Thyroid gland (tissue), 4 donors: ENCODE results near the gene UBASH3B. TPM values are rescaled to one million over a fixed set of nuclear protein-coding genes. Genes with fewer than 3 reads are reported as not detected.

Source experiments
- DNase-seq, 2 donors: peaks; one replicate each; pipeline ENCODE4 v3.0.0-alpha.2; 2019
- H3K27ac ChIP-seq, 3 donors: fragments of 200-600 bp; sonication (generic); 1 replicate in 2 of 3; 2 replicates in 1 of 3; pipeline ENCODE4 v1.5.1; 2016 to 2019; ENCODE audit warnings: mild to moderate bottlenecking in 1 of 3, moderate library complexity in 1 of 3
- H3K27me3 ChIP-seq: fragments of 200-600 bp; sonication (generic); one replicate; pipeline ENCODE4 v1.5.1; 2019
- H3K36me3 ChIP-seq, 2 donors: fragments of 200-600 bp; sonication (generic); one replicate each; pipeline ENCODE4 v1.5.1; 2016 to 2019
- H3K4me1 ChIP-seq, 2 donors: fragments of 200-600 bp; sonication (generic); one replicate each; pipeline ENCODE4 v1.5.1; 2017 to 2019
- H3K4me3 ChIP-seq, 3 donors: fragments of 200-600 bp; sonication (generic); replicated peaks in 1 of 3; 1 replicate in 2 of 3; 2 replicates in 1 of 3; pipeline ENCODE4 v1.5.1; 2016; ENCODE audit warnings: mild to moderate bottlenecking in 1 of 3
- H3K9me3 ChIP-seq: fragments of 200-600 bp; sonication (generic); one replicate; pipeline ENCODE4 v1.5.1; 2017
- CTCF ChIP-seq, 6 experiments: fragments of 200-600 bp in 3 of 6; fragments of 450-650 bp in 3 of 6; sonication (generic) in 3 of 6; IDR thresholded peaks; one replicate each; pipeline ENCODE4 v1.5.1; 2016 to 2019; ENCODE audit warnings: antibody characterized with exemption in 6 of 6, mild to moderate bottlenecking in 2 of 6, inconsistent platforms in 1 of 6, moderate library complexity in 1 of 6
- POLR2A ChIP-seq, 2 donors: fragments of 450-650 bp; IDR thresholded peaks; one replicate each; pipeline ENCODE4 v1.6.1; 2017; ENCODE audit warnings: antibody characterized with exemption in 2 of 2, mild to moderate bottlenecking in 2 of 2, moderate library complexity in 1 of 2
- WGBS, 2 donors: methylation state at CpG; one replicate each; pipeline ENCODE4 v1.1.5; 2017; 5-methylcytosine and 5-hydroxymethylcytosine counted together
- intact Hi-C: fragments of 100-400 bp; cut with DNase I; formaldehyde crosslinking; loops from one replicate; pipeline ENCODE4 v1.15.1; 2023
- total RNA-seq, 4 donors: library from RNA; depleted of rRNA; stranded (reverse); fragments of >200 nt; gene quantifications; one replicate each; pipeline ENCODE4 v1.2.3, GENCODE V29; 2016

The UBASH3B gene
- total RNA-seq, 4 donors from 2014 or later, result 4.3 to 16.6 (median 9.1) TPM

- TF ChIP-seq CTCF (IDR thresholded peaks at IDR 0.05) (no peak), POLR2A (IDR thresholded peaks at IDR 0.05) (no peak)
- intact Hi-C loops, result no loop called here
- DNase-seq, result peak in 1 of 2 donors; percentile 9
- H3K36me3 ChIP-seq, result no peaks in the 10 kb centered on the region
- H3K27me3 ChIP-seq, result no peaks in the 10 kb centered on the region
- no peak overlapping the region for H3K27ac ChIP-seq
- H3K9me3 ChIP-seq, result no peaks in the 10 kb centered on the region
- H3K4me1 ChIP-seq, result no peaks in the 10 kb centered on the region
- H3K4me3 ChIP-seq, result no peak overlapping the region
- WGBS, 2 donors, result 72 to 75% methylated on average over 9 of the region's 9 CpGs
These were observed 61.8 kb downstream of the UBASH3B start for GRCh38 chr11:122717264-122717867.

- H3K4me3 ChIP-seq, result no peak overlapping the region
- TF ChIP-seq POLR2A (IDR thresholded peaks at IDR 0.05) (no peak), CTCF (IDR thresholded peaks at IDR 0.05) (no peak)
- no peaks in the 10 kb centered on the region for H3K36me3 ChIP-seq
- DNase-seq, result no peak
- H3K27ac ChIP-seq, result no peak overlapping the region
- WGBS, 2 donors, result 95% methylated on average over 7 of the region's 7 CpGs
- H3K27me3 ChIP-seq, result no peaks in the 10 kb centered on the region
- intact Hi-C loops, result no loop called here
- no peaks in the 10 kb centered on the region for H3K4me1 ChIP-seq
- no peaks in the 10 kb centered on the region for H3K9me3 ChIP-seq
These were observed 64.8 kb downstream of the UBASH3B start for GRCh38 chr11:122720107-122720881.

GRCh38 chr11:122721201-122721963 is 65.9 kb downstream of the UBASH3B start:
- H3K4me1 ChIP-seq, result no peaks in the 10 kb centered on the region
- no peak for DNase-seq
- no peaks in the 10 kb centered on the region for H3K27me3 ChIP-seq
- no peak overlapping the region for H3K4me3 ChIP-seq
- H3K27ac ChIP-seq, result no peak overlapping the region
- no peaks in the 10 kb centered on the region for H3K36me3 ChIP-seq
- 62 to 66% methylated on average over 5 of the region's 5 CpGs for WGBS, 2 donors
- TF ChIP-seq POLR2A (IDR thresholded peaks at IDR 0.05) (no peak), CTCF (IDR thresholded peaks at IDR 0.05) (no peak)
- H3K9me3 ChIP-seq, result no peaks in the 10 kb centered on the region
- intact Hi-C loops, result no loop called here

- no peaks in the 10 kb centered on the region for H3K36me3 ChIP-seq
- H3K27ac ChIP-seq, result no peak overlapping the region
- intact Hi-C loops, result no loop called here
- WGBS, 2 donors, result 98 to 100% methylated on average over 2 of the region's 2 CpGs
- no peaks in the 10 kb centered on the region for H3K27me3 ChIP-seq
- no peaks in the 10 kb centered on the region for H3K4me1 ChIP-seq
- no peak overlapping the region for H3K4me3 ChIP-seq
- no peak for TF ChIP-seq POLR2A (IDR thresholded peaks at IDR 0.05)
- TF ChIP-seq CTCF (IDR thresholded peaks at IDR 0.05), result no peak
- no peaks in the 10 kb centered on the region for H3K9me3 ChIP-seq
- no peak for DNase-seq
These were observed 66.4 kb downstream of the UBASH3B start for GRCh38 chr11:122721964-122722266.

- no peak for DNase-seq
- intact Hi-C loops, result no loop called here
- Histone ChIP-seq H3K27me3 (no peaks in the 10 kb centered on the region), H3K27ac (no peak overlapping the region), H3K4me1 (no peaks in the 10 kb centered on the region), H3K36me3 (no peaks in the 10 kb centered on the region), H3K4me3 (no peak overlapping the region), H3K9me3 (no peaks in the 10 kb centered on the region)
- no peak for TF ChIP-seq POLR2A (IDR thresholded peaks at IDR 0.05)
- TF ChIP-seq CTCF (IDR thresholded peaks at IDR 0.05), result no peak
- 92 to 96% methylated on average over 4 of the region's 4 CpGs for WGBS, 2 donors
These were observed 67.6 kb downstream of the UBASH3B start for GRCh38 chr11:122723106-122723505.
